Fibroblast of the aortic adventitia (primary cell): Measurements from ENCODE around the gene LRRFIP2. TPM values are rescaled to one million over a fixed set of nuclear protein-coding genes. Genes with fewer than 3 reads are reported as not detected.
"Not testable (repeated sequence)": the region's sequence is repeated elsewhere in the genome, so short reads cannot be mapped to it uniquely, and the experiment has no call there.

Experiments
- DNase-seq: peaks from one replicate; pipeline ENCODE4 v3.0.0-alpha.2; 2010; ENCODE audit warnings: low read depth
- H3K4me3 ChIP-seq: 2 replicates; pipeline ENCODE4 v1.5.1; 2011; ENCODE audit warnings: low read depth, mild to moderate bottlenecking, control low read depth, low read length, moderate library complexity
- CTCF ChIP-seq: IDR thresholded peaks from 2 replicates; pipeline ENCODE4 v1.5.1; 2011; ENCODE audit warnings: mild to moderate bottlenecking, low read length, control low read depth, inconsistent platforms; ENCODE audit not compliant: insufficient read depth
- total RNA-seq: library from RNA; depleted of rRNA; stranded (reverse); fragments of >200 nt; gene quantifications from 2 replicates; pipeline ENCODE4 v1.2.3, GENCODE V29; 2012; ENCODE audit warnings: low replicate concordance

Gene LRRFIP2
- total RNA-seq, 1 donor: 46.8 TPM

DNA sequence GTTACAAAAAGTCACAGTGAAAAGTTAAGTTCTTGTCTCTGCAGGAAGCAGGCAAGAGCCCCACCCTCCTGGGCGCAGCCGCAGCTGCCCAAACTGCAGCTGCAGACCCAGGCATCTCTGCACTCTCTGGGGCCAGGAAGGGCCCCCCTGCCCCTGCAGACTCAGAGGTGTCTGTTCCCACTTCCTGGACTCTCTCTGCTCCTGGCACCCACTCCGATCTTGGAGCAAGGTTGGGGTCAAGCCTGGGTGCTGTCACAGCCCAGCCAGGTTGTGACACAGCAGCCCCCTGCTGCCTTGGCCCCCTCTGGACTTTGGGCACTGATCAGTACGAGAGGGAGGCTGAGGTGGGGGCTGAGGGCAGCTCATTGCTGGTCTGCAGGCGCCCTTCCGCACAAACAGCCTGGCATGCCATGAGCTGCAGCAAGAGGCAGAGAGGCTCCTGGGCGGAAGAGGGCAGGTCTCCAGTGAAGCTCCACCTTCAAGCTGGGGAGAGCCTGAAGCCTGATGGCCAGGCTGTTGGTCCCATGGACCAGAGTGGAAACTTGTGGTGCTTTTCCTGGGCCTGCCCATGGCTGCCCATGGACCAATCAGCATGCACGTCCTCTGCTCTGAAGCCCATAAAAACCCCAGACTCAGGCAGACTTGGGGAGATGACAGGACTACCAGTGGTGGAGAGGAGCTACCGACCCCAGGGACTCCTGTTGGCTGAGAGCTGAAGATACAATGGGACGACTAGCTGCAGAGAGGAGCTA, 42.9 kb upstream of the LRRFIP2 start:
- DNase-seq: no peak
- H3K4me3 ChIP-seq: no peak overlapping the region
- no peak for TF ChIP-seq CTCF

DNA sequence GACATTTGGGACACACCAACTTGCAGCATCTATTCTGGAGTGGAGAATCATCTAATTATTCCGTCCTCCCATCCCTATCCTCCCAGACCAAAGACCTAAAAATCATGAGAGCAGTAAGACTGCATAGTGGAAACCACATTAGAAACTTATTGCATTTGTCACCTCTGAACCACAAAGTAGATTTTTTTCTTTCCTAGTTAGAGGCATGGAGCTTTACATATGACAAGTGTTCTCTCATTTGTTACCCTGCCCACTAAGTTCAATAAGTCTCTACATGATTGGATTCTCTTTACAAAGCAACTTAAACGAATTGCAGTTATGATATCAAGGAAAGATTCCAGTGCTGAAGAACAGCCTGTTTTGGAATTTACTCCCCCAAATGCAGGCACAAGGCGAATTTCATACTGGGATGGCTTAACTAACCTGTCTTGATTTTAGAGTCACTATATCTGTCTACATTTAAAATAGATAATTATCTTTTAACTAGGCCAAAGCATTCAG, 42.3 kb upstream of the LRRFIP2 start:
- no peak for DNase-seq
- no peak overlapping the region for H3K4me3 ChIP-seq
- no peak for TF ChIP-seq CTCF

DNA sequence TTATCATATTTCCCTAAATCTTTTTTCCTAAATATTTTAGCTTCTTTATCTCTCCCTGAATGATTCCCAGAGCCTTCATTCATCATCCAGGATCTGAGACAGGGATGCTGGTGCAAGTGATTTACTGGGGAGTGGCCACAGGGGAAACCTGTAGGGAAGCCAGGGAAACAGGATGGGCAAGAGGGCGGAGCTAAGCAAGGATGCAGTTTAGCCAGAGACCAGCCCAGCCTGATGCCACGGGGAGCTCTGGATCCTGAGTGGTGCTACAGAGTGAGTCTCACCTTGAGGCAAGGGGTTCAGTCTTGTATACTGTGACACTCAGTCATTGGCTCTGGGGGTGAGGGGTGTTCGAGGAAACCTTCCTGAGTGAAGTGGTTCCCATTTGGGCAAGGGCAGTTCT, 39.7 kb upstream of the LRRFIP2 start:
- no peak for DNase-seq
- TF ChIP-seq CTCF: no peak
- H3K4me3 ChIP-seq: no peak overlapping the region

GRCh38 chr3:37210230-37210629, 35.8 kb upstream of the LRRFIP2 start:
- peak; percentile 25 for DNase-seq
- H3K4me3 ChIP-seq: no peak overlapping the region
- TF ChIP-seq CTCF: no peak

- not testable (repeated sequence) for DNase-seq, H3K4me3 ChIP-seq
These were observed 34.2 kb upstream of the LRRFIP2 start for GRCh38 chr3:37208576-37208975.

DNA sequence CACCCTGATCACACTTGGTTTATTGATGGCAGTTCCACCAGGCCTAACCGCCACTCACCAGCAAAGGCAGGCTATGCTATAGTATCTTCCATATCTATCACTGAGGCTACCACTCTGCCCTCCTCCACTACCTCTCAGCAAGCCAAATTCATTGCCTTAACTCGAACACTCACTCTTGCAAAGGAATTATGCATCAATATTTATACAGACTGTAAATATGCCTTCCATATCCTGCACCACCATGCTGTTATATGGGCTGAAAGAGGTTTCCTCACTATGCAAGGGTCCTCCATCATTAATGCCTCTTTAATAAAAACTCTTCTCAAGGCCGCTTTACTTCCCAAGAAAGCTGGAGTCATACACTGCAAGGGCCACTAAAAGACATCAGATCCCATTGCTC, 33.6 kb upstream of the LRRFIP2 start:
- DNase-seq, H3K4me3 ChIP-seq: not testable (repeated sequence)

GRCh38 chr3:37206041-37206440, 31.7 kb upstream of the LRRFIP2 start:
- peak; percentile 42 for DNase-seq
- H3K4me3 ChIP-seq: not testable (repeated sequence)

DNA sequence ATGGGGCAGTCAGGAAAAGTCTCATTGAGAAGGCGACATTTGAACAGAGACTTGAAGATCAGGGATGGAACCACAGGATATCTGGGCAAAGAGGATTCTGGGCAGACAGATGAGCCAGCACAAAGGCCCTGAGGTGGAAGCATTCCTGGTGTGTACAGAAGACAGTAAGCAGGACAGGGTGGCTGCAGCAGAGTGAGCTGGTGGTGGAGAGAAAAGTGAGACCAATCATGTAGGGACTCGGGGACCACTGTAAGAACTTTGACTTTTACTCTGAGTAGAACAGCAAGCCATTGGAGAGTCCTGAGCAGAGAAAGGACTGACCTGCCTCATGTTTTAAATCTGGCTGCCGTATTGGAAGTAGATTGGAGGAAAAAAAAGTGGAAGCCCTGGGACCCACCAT, 29.9 kb upstream of the LRRFIP2 start:
- no peak for DNase-seq
- TF ChIP-seq CTCF: no peak
- H3K4me3 ChIP-seq: no peak overlapping the region
